Stimulated activated naive B cell treated with anti-CD40 and anti-IgM and Interleukin-4, amounts not matched to agents 10 μg/mL and 1 μg/mL and 100 μg/mL, for 72 hours (primary cell): ENCODE data around the gene OR10H2.
"Not testable (repeated sequence)": the region's sequence is repeated elsewhere in the genome, so short reads cannot be mapped to it uniquely, and the experiment has no call there.

ENCODE experiments used
- ATAC-seq, 2 donors: fragments of 150-1000 bp; cut with Tn5 transposase; replicated peaks; 2 replicates each; pipeline ENCODE4 v1.10.0; 2021; ENCODE audit warnings: moderate library complexity in 1 of 2
- DNase-seq: peaks from one replicate; pipeline ENCODE4 v3.0.0; 2021
- H3K27ac Mint-ChIP-seq: one replicate; pipeline ENCODE4 v1.8.0; 2022; ENCODE audit warnings: mild to moderate bottlenecking, mixed read lengths
- H3K27me3 Mint-ChIP-seq, 2 donors: one replicate each; pipeline ENCODE4 v1.8.0; 2022; ENCODE audit warnings: mixed read lengths in 2 of 2
- H3K36me3 Mint-ChIP-seq, 2 donors: one replicate each; pipeline ENCODE4 v1.8.0; 2022; ENCODE audit warnings: mixed read lengths in 2 of 2, mild to moderate bottlenecking in 1 of 2
- H3K4me1 Mint-ChIP-seq, 2 donors: one replicate each; pipeline ENCODE4 v1.8.0; 2022; ENCODE audit warnings: mixed read lengths in 2 of 2, mild to moderate bottlenecking in 1 of 2
- H3K4me3 Mint-ChIP-seq, 2 donors: one replicate each; pipeline ENCODE4 v1.8.0; 2022; ENCODE audit warnings: mild to moderate bottlenecking in 2 of 2, mixed read lengths in 2 of 2, moderate library complexity in 1 of 2
- H3K9me3 Mint-ChIP-seq, 2 donors: one replicate each; pipeline ENCODE4 v1.8.0; 2022; ENCODE audit warnings: mixed read lengths in 2 of 2, mild to moderate bottlenecking in 1 of 2

The OR10H2 gene

DNA sequence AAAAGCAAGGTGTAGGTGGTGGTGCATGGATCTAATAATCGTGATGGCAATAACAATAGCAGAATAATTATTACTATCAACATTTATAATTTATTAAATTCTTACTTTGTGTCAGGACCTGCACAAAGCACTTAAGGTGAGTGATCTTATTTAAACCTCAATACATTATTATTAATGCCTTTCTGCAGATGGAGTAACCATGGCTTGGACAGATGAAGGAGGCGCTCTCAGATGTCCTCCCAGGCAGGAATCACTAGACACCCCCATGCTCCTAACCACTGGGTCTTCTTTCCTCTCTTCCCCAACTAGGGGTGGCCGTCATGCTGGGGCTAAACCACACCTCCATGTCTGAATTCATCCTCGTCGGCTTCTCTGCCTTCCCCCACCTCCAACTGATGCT lies at the start of gene OR10H2:
Gene OR10H2 (plus strand): TSS at position 301 of the 400 bp plus-strand sequence. CDS start 20 bp downstream, at position 321.
- no peak within 1 kb of the TSS for H3K4me3 Mint-ChIP-seq
- H3K36me3 Mint-ChIP-seq, result no peaks in the 10 kb centered on the region
- DNase-seq (no peak), ATAC-seq (no peak)
- no peaks in the 10 kb centered on the region for H3K9me3 Mint-ChIP-seq
- H3K27ac Mint-ChIP-seq, result no peak within 1 kb of the TSS
- no peaks in the 10 kb centered on the region for H3K4me1 Mint-ChIP-seq
- H3K27me3 Mint-ChIP-seq, result peaks cover 49 to 63% of the 10 kb centered on the region in 2 donors

DNA sequence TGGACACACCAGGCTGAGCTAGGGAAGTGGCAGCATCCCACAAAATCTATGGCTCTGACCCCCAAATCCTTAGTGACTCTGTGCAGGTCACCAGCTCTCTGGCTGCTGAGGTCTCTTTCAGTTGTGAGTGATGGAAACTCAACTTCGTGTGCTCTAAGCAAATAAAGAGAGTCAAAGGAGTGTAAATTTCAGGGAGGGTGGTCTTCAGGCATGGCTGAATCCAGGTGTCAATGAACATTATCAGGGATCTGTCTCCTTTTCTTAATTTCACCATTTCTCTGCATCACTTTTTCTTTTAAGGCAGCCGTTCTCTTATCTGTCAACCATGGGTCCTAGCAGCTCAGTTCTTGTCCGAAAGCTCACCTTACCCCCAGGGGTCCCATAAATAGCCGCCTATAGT lies 48.7 kb upstream of the OR10H2 start:
- ATAC-seq (no peak), DNase-seq (no peak)
- Mint-ChIP-seq H3K4me3 (no peak overlapping the region), H3K36me3 (no peaks in the 10 kb centered on the region), H3K27ac (no peak overlapping the region), H3K27me3 (peaks cover 44 to 69% of the 10 kb centered on the region in 2 donors), H3K4me1 (peaks cover 0 to 1% of the 10 kb centered on the region in 2 donors), H3K9me3 (peaks cover 4 to 16% of the 10 kb centered on the region in 2 donors)

GRCh38 chr19:15679865-15680264 lies 48.0 kb upstream of the OR10H2 start:
- not testable (repeated sequence) for ATAC-seq, H3K27ac Mint-ChIP-seq, H3K4me1 Mint-ChIP-seq, DNase-seq, H3K4me3 Mint-ChIP-seq, H3K36me3 Mint-ChIP-seq
- peaks cover 50 to 73% of the 10 kb centered on the region in 2 donors for H3K27me3 Mint-ChIP-seq
- peaks cover 4 to 11% of the 10 kb centered on the region in 2 donors for H3K9me3 Mint-ChIP-seq

DNA sequence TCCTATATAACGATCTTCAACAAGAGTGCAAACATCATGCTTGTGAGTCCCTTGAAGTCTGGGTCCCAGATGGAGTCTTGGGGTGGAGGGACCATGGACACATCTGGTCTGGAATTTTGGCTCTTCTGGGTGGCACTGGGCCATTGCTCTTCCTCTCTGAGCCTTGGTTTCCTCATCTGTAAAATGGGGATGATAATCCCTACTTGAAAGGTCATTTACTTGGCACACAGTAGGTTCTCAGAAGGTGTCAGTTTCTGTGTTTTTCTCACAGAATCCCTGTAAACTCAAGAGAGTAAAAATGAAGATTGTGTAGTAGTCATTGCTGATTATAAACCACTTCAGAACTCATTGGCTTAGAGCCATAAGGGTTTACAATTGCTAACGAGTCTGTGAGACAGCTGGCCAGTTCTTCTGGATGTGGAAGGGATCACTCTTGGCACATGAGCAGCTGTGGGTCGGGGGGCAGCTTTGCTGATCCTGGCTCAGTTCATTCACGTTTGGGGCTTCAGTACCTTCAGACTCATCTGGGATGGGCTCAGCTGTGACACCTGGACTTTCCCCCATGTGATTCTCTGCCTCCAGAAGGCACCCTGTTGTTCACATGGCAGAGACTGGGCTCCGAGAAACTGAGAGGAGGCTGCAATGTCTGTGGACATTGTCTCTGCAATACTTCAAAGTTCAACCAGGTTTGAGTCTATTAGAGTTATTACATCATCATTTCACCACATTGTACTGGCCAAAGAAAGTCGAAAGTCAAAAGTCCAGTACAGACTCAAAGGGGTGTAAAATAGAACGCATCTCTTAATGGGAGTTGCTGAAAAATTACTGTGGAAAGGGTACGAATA lies 47.1 kb upstream of the OR10H2 start:
- Mint-ChIP-seq H3K27me3 (peaks cover 52 to 73% of the 10 kb centered on the region in 2 donors), H3K4me1 (peaks cover 0 to 1% of the 10 kb centered on the region in 2 donors), H3K27ac (no peak overlapping the region), H3K9me3 (peaks cover 4 to 11% of the 10 kb centered on the region in 2 donors), H3K36me3 (no peaks in the 10 kb centered on the region), H3K4me3 (no peak overlapping the region)
- DNase-seq, result no peak
- ATAC-seq, result no peak

- no peaks in the 10 kb centered on the region for H3K36me3 Mint-ChIP-seq
- H3K4me1 Mint-ChIP-seq, result no peaks in the 10 kb centered on the region
- H3K27ac Mint-ChIP-seq, result no peak overlapping the region
- H3K27me3 Mint-ChIP-seq, result peaks cover 56 to 71% of the 10 kb centered on the region in 2 donors
- DNase-seq, result no peak
- peaks cover 4 to 9% of the 10 kb centered on the region in 2 donors for H3K9me3 Mint-ChIP-seq
- H3K4me3 Mint-ChIP-seq, result no peak overlapping the region
- no peak for ATAC-seq
These were observed 44.4 kb upstream of the OR10H2 start for GRCh38 chr19:15683411-15683810.

DNA sequence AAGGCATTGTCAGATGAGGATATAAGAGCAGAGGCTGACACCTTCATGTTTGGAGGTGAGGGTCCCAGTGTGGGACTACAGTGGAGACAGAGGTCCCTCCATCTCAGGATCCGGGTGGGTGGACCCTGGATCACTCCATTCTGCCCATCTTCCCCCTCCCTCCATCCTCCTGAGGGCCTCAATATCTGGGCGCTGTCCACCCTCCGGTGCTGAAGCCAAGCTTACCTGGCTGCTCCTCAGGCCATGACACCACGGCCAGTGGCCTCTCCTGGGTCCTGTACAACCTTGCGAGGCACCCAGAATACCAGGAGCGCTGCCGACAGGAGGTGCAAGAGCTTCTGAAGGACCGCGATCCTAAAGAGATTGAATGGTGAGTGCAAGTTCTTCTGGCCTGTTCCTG lies 43.0 kb upstream of the OR10H2 start:
- Mint-ChIP-seq H3K27ac (no peak overlapping the region), H3K36me3 (no peaks in the 10 kb centered on the region), H3K4me1 (no peaks in the 10 kb centered on the region), H3K9me3 (peaks cover 8 to 11% of the 10 kb centered on the region in 2 donors), H3K4me3 (no peak overlapping the region), H3K27me3 (peaks cover 50 to 60% of the 10 kb centered on the region in 2 donors)
- DNase-seq, result no peak
- ATAC-seq, result no peak

- DNase-seq (no peak), ATAC-seq (no peak)
- Mint-ChIP-seq H3K4me3 (no peak overlapping the region), H3K9me3 (peaks cover 0 to 4% of the 10 kb centered on the region in 2 donors), H3K36me3 (no peaks in the 10 kb centered on the region), H3K27me3 (peaks cover 24 to 51% of the 10 kb centered on the region in 2 donors), H3K27ac (no peak overlapping the region), H3K4me1 (no peaks in the 10 kb centered on the region)
These were observed 31.1 kb upstream of the OR10H2 start for GRCh38 chr19:15696654-15697194.

DNA sequence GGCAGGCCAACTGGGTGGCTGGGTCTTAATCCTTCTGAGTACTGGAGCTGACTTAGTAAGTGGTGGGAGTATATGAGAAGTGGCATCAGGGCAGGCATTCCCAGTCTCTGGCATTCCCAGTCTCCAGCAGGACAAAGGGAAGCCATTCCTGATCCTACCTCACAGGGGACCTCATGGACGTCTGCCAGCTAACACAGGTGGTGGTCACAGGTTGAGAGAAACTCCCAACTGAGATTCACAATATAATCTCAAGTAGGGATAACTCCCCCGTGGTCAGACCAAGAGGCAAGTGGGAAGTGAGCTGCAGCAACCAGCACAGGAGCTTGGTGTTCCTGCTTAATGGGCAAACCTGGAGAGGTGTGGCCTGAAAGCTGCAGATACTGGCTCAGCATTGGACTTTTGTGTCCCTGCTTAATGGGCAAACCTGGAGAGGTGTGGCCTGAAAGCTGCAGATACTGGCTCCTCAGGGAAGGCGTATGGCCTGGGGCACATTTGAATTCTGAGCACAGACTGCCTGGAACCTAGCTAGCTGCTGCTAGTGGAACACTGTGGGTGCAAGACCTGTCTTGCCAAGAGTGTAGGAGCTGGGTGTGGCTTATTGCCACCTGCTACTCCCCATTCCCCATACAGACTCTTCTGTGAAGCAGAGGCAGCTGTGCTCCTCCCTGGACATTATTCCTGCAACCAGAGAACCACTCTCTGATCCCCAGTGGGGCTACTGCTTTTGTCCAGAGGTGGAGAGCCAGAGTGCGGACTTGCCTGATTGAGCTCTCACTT lies 25.9 kb upstream of the OR10H2 start:
- Mint-ChIP-seq H3K4me1 (no peaks in the 10 kb centered on the region), H3K36me3 (no peaks in the 10 kb centered on the region), H3K4me3 (no peak overlapping the region), H3K9me3 (peaks cover 0 to 5% of the 10 kb centered on the region in 2 donors), H3K27me3 (peaks cover 27 to 53% of the 10 kb centered on the region in 2 donors), H3K27ac (no peak overlapping the region)
- ATAC-seq (peak in 1 of 2 donors; percentile 7), DNase-seq (no peak)

GRCh38 chr19:15702534-15702930 lies 25.3 kb upstream of the OR10H2 start:
- Mint-ChIP-seq H3K4me1 (no peaks in the 10 kb centered on the region), H3K9me3 (peaks cover 0 to 6% of the 10 kb centered on the region in 2 donors), H3K27ac (no peak overlapping the region), H3K27me3 (peaks cover 22 to 51% of the 10 kb centered on the region in 2 donors), H3K36me3 (no peaks in the 10 kb centered on the region), H3K4me3 (no peak overlapping the region)
- ATAC-seq, result peak; percentile 60 to 61
- DNase-seq, result no peak

DNA sequence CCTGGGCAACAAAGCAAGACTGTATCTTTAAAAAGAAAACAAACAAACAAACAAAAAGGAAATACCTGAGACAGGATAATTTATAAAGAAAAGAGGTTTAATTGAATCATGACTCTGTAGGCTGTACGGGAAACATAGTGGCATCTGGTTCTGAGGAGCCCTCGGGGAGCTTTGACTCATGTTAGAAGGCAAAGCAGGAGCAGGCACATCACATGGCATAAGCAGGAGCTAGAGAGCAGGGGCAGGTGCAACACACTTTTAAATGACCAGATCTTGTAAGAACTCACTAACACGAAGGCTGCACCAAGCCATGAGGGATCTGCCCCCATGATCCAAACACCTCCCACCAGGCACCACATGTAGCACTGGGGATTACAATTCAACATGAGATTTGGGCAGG lies 13.2 kb upstream of the OR10H2 start:
- H3K27me3 Mint-ChIP-seq, result peaks cover 46 to 49% of the 10 kb centered on the region in 2 donors
- no peaks in the 10 kb centered on the region for H3K36me3 Mint-ChIP-seq
- H3K4me3 Mint-ChIP-seq, result no peak overlapping the region

GRCh38 chr19:15715642-15716041 lies 12.2 kb upstream of the OR10H2 start:
- Mint-ChIP-seq H3K27ac (no peak overlapping the region), H3K9me3 (peaks cover 7 to 12% of the 10 kb centered on the region in 2 donors), H3K4me3 (no peak overlapping the region), H3K27me3 (peaks cover 36 to 41% of the 10 kb centered on the region in 2 donors), H3K36me3 (no peaks in the 10 kb centered on the region), H3K4me1 (peaks cover 0 to 2% of the 10 kb centered on the region in 2 donors)
- ATAC-seq (no peak), DNase-seq (no peak)

More for the DNA sequence above, 13.2 kb upstream of the OR10H2 start:
- Mint-ChIP-seq H3K27ac (no peak overlapping the region), H3K9me3 (peaks cover 9 to 12% of the 10 kb centered on the region in 2 donors), H3K4me1 (peaks cover 0 to 2% of the 10 kb centered on the region in 2 donors)
- DNase-seq, result no peak
- ATAC-seq, result no peak

DNA sequence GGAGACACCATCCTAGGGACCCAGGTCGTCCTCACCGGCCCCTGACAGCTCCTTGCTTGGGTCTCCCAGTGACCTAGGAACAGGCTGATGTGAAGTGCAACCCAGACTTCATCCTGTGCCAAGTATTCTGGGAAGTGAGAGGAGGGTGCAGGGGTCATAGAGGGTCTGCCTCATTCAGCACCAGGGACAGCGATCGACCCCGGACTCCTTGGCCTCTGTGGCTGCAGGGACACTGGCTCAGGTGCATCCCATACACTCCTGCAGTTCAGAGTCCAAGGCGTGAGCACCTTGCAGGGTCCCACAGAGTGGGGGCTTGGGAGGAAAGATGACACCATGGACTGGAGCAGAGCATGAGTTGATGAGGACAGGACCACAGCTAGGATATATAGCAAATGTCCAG lies 10.0 kb upstream of the OR10H2 start:
- no peaks in the 10 kb centered on the region for H3K9me3 Mint-ChIP-seq
- peaks cover 0 to 2% of the 10 kb centered on the region in 2 donors for H3K4me1 Mint-ChIP-seq
- ATAC-seq, result no peak
- H3K27ac Mint-ChIP-seq, result no peak overlapping the region
- no peaks in the 10 kb centered on the region for H3K36me3 Mint-ChIP-seq
- no peak overlapping the region for H3K4me3 Mint-ChIP-seq
- H3K27me3 Mint-ChIP-seq, result peaks cover 26 to 43% of the 10 kb centered on the region in 2 donors
- DNase-seq, result no peak

- H3K9me3 Mint-ChIP-seq, result no peaks in the 10 kb centered on the region
- H3K27ac Mint-ChIP-seq, result no peak overlapping the region
- DNase-seq (no peak), ATAC-seq (no peak)
- peaks cover 40 to 54% of the 10 kb centered on the region in 2 donors for H3K27me3 Mint-ChIP-seq
- H3K4me1 Mint-ChIP-seq, result peaks cover 0 to 2% of the 10 kb centered on the region in 2 donors
- H3K36me3 Mint-ChIP-seq, result no peaks in the 10 kb centered on the region
- H3K4me3 Mint-ChIP-seq, result no peak overlapping the region
These were observed 6.6 kb upstream of the OR10H2 start for GRCh38 chr19:15721268-15721667.

DNA sequence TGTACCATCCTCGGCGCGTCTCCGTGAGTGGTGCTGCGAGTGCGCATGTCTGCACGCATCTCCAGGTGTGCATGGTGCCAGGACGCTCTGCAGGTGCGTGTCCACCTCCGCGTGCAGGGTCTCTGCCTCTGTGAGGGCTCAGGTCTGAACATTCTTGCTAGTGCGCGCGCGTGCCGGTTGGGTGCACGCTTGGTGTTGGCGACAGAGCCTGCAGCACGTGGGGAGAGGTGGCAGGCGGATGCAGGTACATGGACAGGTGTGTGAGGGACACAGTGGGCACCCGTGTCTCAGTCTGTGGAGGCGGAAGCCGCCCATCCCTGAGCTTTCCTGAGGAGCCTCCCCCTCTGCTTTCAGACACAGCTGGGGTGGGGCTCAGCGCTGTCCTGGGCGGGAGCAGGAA lies 4.9 kb upstream of the OR10H2 start:
- peaks cover 46 to 49% of the 10 kb centered on the region in 2 donors for H3K27me3 Mint-ChIP-seq
- no peak overlapping the region for H3K27ac Mint-ChIP-seq
- ATAC-seq (no peak), DNase-seq (no peak)
- H3K36me3 Mint-ChIP-seq, result no peaks in the 10 kb centered on the region
- no peaks in the 10 kb centered on the region for H3K9me3 Mint-ChIP-seq
- H3K4me1 Mint-ChIP-seq, result peaks cover 0 to 2% of the 10 kb centered on the region in 2 donors
- no peak overlapping the region for H3K4me3 Mint-ChIP-seq
